22Rv1 (cell line): ENCODE measurements around the gene PCAT6.

Experiments
- ZFX ChIP-seq: fragments of 450-650 bp; IDR thresholded peaks from 2 replicates; pipeline ENCODE4 v1.6.1; 2017; ENCODE audit warnings: antibody characterized with exemption, borderline replicate concordance
- TF ChIP-seq, protein P1 (sequence below): fragments of 450-650 bp; IDR thresholded peaks from 2 replicates; pipeline ENCODE4 v1.5.1; 2017; ENCODE audit warnings: mild to moderate bottlenecking

- TF ChIP-seq, protein P1, sequence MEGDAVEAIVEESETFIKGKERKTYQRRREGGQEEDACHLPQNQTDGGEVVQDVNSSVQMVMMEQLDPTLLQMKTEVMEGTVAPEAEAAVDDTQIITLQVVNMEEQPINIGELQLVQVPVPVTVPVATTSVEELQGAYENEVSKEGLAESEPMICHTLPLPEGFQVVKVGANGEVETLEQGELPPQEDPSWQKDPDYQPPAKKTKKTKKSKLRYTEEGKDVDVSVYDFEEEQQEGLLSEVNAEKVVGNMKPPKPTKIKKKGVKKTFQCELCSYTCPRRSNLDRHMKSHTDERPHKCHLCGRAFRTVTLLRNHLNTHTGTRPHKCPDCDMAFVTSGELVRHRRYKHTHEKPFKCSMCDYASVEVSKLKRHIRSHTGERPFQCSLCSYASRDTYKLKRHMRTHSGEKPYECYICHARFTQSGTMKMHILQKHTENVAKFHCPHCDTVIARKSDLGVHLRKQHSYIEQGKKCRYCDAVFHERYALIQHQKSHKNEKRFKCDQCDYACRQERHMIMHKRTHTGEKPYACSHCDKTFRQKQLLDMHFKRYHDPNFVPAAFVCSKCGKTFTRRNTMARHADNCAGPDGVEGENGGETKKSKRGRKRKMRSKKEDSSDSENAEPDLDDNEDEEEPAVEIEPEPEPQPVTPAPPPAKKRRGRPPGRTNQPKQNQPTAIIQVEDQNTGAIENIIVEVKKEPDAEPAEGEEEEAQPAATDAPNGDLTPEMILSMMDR = no peak
- no peak for TF ChIP-seq ZFX
Observed at GRCh38 chr1:202834771-202835547, 24.2 kb downstream of the PCAT6 start.
